ENCODE measurements around the gene PSTPIP1. TPM values are rescaled to one million over a fixed set of nuclear protein-coding genes. Genes with fewer than 3 reads are reported as not detected.

Gene PSTPIP1
- polyA plus RNA-seq, 1 donor from 2014 or later, result not detected

DNA sequence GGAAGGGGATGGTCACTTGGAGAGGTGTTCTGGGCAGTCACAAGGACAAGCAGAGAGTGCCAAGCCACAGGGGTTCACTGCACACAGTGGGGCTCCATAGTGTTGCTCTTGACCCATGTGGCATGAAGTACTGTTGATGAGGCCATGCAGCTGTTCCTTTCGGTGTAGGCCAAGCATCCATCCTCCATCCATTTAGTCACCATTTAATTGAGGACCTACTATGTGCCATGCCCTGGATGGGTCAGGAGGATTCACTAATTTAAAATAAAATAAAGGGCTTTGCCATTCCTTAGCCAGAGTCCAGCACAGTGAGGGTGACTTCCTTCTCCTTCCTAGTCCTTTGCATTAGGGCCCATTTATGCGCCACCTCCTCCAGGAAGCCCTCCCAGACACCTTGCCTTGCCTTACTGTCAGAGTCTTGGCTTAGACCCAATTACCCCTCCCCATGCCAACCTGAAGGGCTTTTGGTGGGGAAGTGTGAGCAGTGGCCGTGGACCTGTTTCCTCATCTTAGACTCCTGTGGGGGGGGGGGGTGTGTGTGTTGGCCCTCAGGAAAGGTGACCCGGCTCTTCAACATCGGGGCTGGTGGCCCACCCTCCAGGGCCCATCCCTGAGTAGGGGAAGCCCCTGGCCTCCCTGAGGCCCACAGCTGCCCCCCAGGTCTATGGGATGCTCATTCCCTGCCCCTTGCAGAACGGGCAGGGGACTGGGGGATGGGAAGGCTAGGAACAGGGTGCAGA is 25.6 kb downstream of the PSTPIP1 start:
- no peak overlapping the region for H3K27ac ChIP-seq (ENCODE audit: low read length)
- H3F3A ChIP-seq (ENCODE audit: insufficient read depth, low read length, poor library complexity, severe bottlenecking), result no peaks in the 10 kb centered on the region
- H3K4me2 ChIP-seq (ENCODE audit: low read length), result no peak overlapping the region
- H3K36me3 ChIP-seq (ENCODE audit: insufficient read depth, low read length), result no peaks in the 10 kb centered on the region
- no peaks in the 10 kb centered on the region for H3K9me2 ChIP-seq (ENCODE audit: insufficient read depth, low read length)
- no peak overlapping the region for H3K9ac ChIP-seq (ENCODE audit: low read length)
- H3K79me2 ChIP-seq (replicated peaks; ENCODE audit: insufficient read depth, low read length), result no peaks in the 10 kb centered on the region
- H3K27me3 ChIP-seq (ENCODE audit: insufficient read depth, low read depth, low read length), result no peaks in the 10 kb centered on the region
- no peaks in the 10 kb centered on the region for H4K20me1 ChIP-seq (ENCODE audit: insufficient read depth)
- H3K4me3 ChIP-seq (ENCODE audit: low read length), result no peak overlapping the region
- H3K9me3 ChIP-seq (ENCODE audit: low read length), result no peaks in the 10 kb centered on the region
- TF ChIP-seq EZH2 (IDR thresholded peaks at IDR 0.05; ENCODE audit: borderline replicate concordance, insufficient read depth, low read length, poor library complexity, severe bottlenecking) (no peak), EP300 (conservative IDR thresholded peaks at IDR 0.05; ENCODE audit: poor library complexity, severe bottlenecking) (no peak)
- TF ChIP-seq, protein P1, sequence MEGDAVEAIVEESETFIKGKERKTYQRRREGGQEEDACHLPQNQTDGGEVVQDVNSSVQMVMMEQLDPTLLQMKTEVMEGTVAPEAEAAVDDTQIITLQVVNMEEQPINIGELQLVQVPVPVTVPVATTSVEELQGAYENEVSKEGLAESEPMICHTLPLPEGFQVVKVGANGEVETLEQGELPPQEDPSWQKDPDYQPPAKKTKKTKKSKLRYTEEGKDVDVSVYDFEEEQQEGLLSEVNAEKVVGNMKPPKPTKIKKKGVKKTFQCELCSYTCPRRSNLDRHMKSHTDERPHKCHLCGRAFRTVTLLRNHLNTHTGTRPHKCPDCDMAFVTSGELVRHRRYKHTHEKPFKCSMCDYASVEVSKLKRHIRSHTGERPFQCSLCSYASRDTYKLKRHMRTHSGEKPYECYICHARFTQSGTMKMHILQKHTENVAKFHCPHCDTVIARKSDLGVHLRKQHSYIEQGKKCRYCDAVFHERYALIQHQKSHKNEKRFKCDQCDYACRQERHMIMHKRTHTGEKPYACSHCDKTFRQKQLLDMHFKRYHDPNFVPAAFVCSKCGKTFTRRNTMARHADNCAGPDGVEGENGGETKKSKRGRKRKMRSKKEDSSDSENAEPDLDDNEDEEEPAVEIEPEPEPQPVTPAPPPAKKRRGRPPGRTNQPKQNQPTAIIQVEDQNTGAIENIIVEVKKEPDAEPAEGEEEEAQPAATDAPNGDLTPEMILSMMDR (IDR thresholded peaks at IDR 0.05; ENCODE audit: poor library complexity, severe bottlenecking), result no peak
- no peak overlapping the region for H2AFZ ChIP-seq (ENCODE audit: low read depth, low read length)

DNA sequence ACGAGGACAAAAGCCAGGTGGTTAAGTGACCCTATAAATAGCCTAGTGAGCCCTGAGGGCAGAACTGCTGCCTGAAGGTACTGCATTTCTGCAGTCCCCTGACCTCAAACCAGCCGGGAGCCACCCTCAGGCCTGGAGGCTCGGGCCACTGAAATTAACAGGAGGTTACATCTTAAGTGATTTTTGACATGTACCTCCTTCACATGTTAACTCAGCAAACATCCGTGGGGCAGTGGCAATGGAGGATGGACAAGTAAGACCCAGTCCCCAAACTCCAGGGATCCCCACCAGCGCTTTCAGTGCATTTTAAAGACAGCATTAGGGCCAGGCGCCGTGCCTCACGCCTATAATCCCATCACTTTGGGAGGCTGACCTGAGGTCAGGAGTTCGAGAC is 26.2 kb downstream of the PSTPIP1 start:
- no peaks in the 10 kb centered on the region for H3F3A ChIP-seq (ENCODE audit: insufficient read depth, low read length, poor library complexity, severe bottlenecking)
- H2AFZ ChIP-seq (ENCODE audit: low read depth, low read length), result no peak overlapping the region
- TF ChIP-seq RAD21 (conservative IDR thresholded peaks at IDR 0.05) (no peak), EZH2 (IDR thresholded peaks at IDR 0.05; ENCODE audit: borderline replicate concordance, insufficient read depth, low read length, poor library complexity, severe bottlenecking) (no peak), POLR2AphosphoS5 (IDR thresholded peaks at IDR 0.05) (no peak), EP300 (conservative IDR thresholded peaks at IDR 0.05; ENCODE audit: poor library complexity, severe bottlenecking) (no peak), TAF1 (IDR thresholded peaks at IDR 0.05; ENCODE audit: low read depth) (no peak), SMC3 (conservative IDR thresholded peaks at IDR 0.05; ENCODE audit: poor library complexity) (no peak), MXI1 (conservative IDR thresholded peaks at IDR 0.05; ENCODE audit: poor library complexity, severe bottlenecking) (no peak)
- TF ChIP-seq, protein P2, sequence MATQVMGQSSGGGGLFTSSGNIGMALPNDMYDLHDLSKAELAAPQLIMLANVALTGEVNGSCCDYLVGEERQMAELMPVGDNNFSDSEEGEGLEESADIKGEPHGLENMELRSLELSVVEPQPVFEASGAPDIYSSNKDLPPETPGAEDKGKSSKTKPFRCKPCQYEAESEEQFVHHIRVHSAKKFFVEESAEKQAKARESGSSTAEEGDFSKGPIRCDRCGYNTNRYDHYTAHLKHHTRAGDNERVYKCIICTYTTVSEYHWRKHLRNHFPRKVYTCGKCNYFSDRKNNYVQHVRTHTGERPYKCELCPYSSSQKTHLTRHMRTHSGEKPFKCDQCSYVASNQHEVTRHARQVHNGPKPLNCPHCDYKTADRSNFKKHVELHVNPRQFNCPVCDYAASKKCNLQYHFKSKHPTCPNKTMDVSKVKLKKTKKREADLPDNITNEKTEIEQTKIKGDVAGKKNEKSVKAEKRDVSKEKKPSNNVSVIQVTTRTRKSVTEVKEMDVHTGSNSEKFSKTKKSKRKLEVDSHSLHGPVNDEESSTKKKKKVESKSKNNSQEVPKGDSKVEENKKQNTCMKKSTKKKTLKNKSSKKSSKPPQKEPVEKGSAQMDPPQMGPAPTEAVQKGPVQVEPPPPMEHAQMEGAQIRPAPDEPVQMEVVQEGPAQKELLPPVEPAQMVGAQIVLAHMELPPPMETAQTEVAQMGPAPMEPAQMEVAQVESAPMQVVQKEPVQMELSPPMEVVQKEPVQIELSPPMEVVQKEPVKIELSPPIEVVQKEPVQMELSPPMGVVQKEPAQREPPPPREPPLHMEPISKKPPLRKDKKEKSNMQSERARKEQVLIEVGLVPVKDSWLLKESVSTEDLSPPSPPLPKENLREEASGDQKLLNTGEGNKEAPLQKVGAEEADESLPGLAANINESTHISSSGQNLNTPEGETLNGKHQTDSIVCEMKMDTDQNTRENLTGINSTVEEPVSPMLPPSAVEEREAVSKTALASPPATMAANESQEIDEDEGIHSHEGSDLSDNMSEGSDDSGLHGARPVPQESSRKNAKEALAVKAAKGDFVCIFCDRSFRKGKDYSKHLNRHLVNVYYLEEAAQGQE (IDR thresholded peaks at IDR 0.05; ENCODE audit: borderline replicate concordance), result no peak
- TF ChIP-seq, protein P1 (IDR thresholded peaks at IDR 0.05; ENCODE audit: poor library complexity, severe bottlenecking), result no peak
- no peak overlapping the region for H3K9ac ChIP-seq (ENCODE audit: low read length)
- H3K4me2 ChIP-seq (ENCODE audit: low read length), result no peak overlapping the region
- H3K27me3 ChIP-seq (ENCODE audit: insufficient read depth, low read depth, low read length), result no peaks in the 10 kb centered on the region
- no peaks in the 10 kb centered on the region for H3K79me2 ChIP-seq (replicated peaks; ENCODE audit: insufficient read depth, low read length)
- H3K4me3 ChIP-seq (ENCODE audit: low read length), result no peak overlapping the region
- H3K27ac ChIP-seq (ENCODE audit: low read length), result no peak overlapping the region
- H3K36me3 ChIP-seq (ENCODE audit: insufficient read depth, low read length), result no peaks in the 10 kb centered on the region
- no peaks in the 10 kb centered on the region for H4K20me1 ChIP-seq (ENCODE audit: insufficient read depth)
- no peaks in the 10 kb centered on the region for H3K9me3 ChIP-seq (ENCODE audit: low read length)
- H3K9me2 ChIP-seq (ENCODE audit: insufficient read depth, low read length), result no peaks in the 10 kb centered on the region

All from neural cell (in vitro differentiated cells).